T1000 (cell line): ENCODE measurements around the gene ZNF222.

Experiments used
- DNase-seq: peaks from one replicate; lab custom pipeline; 2025; ENCODE audit warnings: mixed read lengths; lab: John Stamatoyannopoulos, UW

The ZNF222 gene

GRCh38 chr19:44051650-44052402, 26.6 kb downstream of the ZNF222 start, which contains the start of gene ZNF223:
TSS of gene ZNF223 (plus strand) at chr19:44052036. CDS start at chr19:44055177, 3,141 bp downstream.
- peak; percentile 77 for DNase-seq

DNA sequence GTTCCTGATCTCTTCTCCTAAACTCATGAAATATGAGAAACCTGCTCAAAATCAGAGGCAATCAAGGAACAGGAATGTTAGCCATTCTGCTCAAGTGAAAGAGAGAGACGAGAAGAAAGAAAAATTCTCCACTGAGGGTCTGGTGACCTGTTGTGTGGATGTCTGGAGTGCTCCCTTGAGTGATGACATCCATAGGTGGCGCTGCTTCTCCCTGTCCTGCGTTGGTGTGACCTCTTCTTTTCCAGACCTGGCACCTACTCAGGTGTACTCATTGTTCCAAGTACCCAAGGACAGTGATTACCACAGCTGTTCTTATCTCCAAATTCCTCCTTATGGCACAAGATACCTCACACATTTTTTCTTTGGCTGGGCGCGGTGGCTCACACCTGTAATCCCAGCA, 30.7 kb downstream of the ZNF222 start:
- no peak for DNase-seq

DNA sequence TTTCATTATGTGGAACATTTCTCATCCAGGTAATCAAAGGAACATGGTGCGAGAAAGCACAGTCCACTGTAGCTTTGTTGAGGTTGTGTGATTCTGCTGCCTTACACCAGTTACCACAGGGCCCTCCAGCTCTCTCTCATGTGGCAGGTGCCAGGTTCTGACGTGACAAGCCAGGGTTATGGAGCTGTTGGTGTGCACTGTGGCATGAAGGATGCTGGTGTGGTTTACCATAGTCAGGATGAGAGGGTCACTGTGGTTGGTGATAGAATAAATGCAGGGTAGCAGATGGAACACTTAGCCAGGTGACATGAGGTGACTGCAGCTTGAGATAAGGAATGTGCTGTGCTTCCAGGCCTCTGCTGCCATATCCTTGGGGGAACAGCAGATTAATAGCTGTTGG, 34.0 kb downstream of the ZNF222 start:
- DNase-seq = no peak

DNA sequence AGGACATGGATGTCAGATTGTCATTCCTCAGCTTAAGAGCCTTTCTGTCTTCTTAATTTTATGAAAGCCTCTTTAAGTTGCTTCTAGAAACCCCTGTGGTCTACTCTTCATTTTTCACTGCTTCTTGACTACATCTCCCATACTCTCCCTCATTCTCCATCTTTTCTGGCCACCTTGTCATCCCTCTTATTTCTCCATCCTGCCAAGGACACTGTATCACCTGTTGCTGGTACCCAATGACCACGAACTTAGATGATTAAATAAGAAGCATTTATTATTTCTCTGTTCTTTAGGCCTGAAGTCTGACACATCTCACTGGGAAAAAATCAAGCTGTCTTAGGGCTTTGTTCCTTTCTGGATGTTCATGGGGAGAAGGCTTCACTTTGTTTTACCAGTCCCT, 35.9 kb downstream of the ZNF222 start:
- no peak for DNase-seq

DNA sequence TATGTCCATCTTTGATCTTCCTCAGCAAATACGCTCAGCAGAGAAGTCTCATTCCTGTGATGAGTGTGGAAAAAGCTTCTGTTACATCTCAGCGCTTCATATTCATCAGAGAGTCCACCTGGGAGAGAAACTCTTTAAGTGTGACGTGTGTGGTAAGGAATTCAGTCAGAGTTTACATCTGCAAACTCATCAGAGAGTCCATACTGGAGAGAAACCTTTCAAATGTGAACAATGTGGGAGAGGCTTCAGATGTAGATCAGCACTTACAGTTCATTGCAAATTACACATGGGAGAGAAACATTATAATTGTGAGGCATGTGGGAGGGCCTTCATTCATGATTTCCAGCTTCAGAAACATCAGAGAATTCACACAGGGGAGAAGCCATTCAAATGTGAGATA, 41.1 kb downstream of the ZNF222 start:
- no peak for DNase-seq

- no peak for DNase-seq
Measured at GRCh38 chr19:44069415-44069814, 44.2 kb downstream of the ZNF222 start.

- DNase-seq = peak; percentile 62
Measured at GRCh38 chr19:44071824-44072542, 46.8 kb downstream of the ZNF222 start, which contains the start of gene ZNF284. TSS of gene ZNF284 (plus strand) at chr19:44072159. CDS start at chr19:44076390, 4,231 bp downstream.

DNA sequence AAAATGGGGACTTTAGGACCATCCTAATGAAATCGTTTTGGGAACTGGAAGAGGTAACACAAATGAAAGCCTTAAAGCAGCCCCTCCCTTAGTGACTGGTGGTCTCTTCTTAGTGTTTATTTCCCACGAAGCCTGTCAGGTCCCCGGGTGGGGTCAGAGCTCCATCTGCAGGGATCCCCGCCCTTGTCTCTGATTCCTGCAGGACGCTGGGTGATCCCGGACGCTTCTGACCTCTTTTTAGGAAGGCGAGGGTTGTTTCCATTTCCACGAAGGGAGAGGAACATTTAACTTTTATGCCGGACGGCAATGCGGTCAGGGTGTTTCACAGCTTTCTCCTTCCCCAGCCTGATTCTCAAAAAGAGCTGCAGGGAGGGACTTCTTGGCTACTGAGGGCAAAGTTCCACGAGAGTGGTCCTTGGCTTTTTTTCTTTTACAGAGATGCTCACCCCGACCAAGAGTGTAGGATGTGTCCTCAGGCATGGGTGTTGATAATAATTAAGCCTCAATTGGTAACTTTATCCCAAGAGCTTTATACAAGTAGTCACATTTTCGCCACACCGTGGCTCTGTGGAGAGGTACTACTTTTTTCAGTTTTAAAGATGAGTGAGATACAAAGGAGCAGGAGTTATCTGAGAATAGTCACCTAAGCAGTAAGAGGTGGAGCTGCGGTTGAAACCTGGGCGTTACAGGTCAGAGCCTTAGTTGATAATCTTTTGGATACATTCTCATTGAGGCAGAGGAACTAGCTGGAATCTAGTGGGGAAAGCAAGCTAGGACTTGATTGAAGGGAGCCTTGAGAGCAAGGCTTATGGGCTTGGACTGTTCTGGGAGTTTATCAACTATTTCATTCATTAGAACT, 47.6 kb downstream of the ZNF222 start:
- DNase-seq = no peak

DNA sequence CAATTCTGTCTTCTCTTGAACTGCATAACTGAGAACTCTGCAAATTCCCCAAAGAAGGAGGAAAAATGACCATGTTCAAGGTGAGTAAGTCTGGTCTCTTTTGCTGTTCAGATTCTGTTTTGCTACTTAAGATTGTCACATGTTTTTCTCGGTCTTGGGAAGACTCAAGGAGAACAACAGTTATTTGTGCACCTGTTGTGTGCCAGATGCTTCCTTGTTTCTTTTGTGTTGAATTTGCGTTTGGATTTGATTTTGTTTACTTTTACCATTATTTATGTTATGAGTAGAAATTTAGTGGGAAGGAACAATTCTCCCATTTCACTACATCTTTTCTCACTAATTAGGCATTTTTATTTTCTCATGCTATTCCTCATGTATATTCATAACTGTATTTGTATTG, 51.1 kb downstream of the ZNF222 start:
- DNase-seq = no peak
